HG03521 (cell line): ENCODE data around the gene NAXD.
"Not testable (repeated sequence)": the region's sequence is repeated elsewhere in the genome, so short reads cannot be mapped to it uniquely, and the experiment has no call there.

ENCODE experiments used
- ATAC-seq: cut with Tn5 transposase; IDR thresholded peaks from one replicate; pipeline ENCODE4 v1.9.1; 2021; ENCODE audit warnings: mild to moderate bottlenecking, moderate library complexity; ENCODE audit not compliant: unreplicated experiment

NAXD gene

GRCh38 chr13:110627761-110628476 lies 12.6 kb downstream of the NAXD start:
- ATAC-seq = no peak

GRCh38 chr13:110628477-110628793 lies 13.1 kb downstream of the NAXD start:
- ATAC-seq = no peak

GRCh38 chr13:110628952-110629701 lies 13.8 kb downstream of the NAXD start:
- no peak for ATAC-seq

GRCh38 chr13:110629735-110630134 lies 14.4 kb downstream of the NAXD start:
- no peak for ATAC-seq

- ATAC-seq = no peak
These were observed 15.3 kb downstream of the NAXD start for GRCh38 chr13:110630566-110631119.

- ATAC-seq = not testable (repeated sequence)
These were observed 16.9 kb downstream of the NAXD start for GRCh38 chr13:110632255-110632654.

- ATAC-seq = no peak
These were observed 18.4 kb downstream of the NAXD start for GRCh38 chr13:110633776-110634175.

DNA sequence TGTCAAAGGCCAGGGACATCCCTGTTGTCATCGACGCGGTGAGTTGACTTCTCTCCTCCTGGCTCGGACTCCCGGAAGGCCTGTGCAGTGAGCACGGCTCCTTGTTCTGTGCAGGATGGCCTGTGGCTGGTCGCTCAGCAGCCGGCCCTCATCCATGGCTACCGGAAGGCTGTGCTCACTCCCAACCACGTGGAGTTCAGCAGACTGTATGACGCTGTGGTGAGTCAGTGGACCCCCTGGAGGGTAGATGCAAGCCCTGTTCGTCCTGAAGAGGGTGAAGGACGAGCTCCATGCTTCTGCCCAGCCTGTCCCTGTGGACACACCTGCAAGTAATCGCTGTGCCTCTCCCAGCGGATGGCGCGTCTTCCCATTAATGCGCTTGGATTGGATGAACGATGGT lies 19.2 kb downstream of the NAXD start:
- ATAC-seq = no peak

- no peak for ATAC-seq
These were observed 20.2 kb downstream of the NAXD start for GRCh38 chr13:110635405-110636002.

DNA sequence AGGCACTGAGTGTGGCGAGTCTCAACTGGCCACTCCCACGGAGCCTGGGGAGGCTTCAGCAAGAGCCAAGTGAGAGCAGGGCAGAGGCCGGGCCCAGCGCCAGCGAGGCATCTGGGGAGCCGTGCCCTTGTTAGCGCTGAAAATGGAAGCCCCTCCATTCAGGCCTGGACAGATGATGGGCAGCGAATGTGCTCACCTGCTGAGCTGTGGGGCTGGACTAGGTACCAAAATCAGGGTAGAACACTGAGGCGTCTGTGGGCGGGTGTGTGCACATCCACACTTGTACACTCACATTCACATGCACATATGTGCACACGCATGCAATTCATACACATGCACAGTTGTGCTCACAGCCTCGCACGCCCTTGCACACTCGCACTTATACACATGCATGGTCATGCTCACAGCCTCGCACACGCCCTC lies 20.7 kb downstream of the NAXD start:
- ATAC-seq = no peak

GRCh38 chr13:110636701-110637201 lies 21.4 kb downstream of the NAXD start:
- no peak for ATAC-seq

- ATAC-seq = no peak
These were observed 21.9 kb downstream of the NAXD start for GRCh38 chr13:110637275-110637674.

DNA sequence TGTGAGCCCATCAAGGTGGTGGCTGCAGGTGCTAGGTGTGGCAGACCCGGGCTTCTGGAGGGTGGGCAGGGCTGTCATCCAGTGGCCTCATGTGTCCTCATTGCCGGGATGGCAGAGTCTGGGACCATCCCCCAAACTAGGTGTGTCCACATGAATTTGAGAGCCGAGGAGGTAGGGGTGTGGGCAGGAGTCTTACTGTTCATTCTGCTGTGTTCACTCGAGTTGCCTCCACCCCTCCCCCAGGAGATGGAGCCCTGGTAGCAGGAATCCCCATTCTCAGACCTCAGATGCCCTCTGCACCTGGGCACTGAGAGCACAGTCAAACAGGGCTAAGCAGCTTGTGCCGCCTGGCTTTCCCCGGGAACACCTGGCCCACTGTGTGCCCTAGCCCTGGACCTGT lies 22.4 kb downstream of the NAXD start:
- no peak for ATAC-seq

DNA sequence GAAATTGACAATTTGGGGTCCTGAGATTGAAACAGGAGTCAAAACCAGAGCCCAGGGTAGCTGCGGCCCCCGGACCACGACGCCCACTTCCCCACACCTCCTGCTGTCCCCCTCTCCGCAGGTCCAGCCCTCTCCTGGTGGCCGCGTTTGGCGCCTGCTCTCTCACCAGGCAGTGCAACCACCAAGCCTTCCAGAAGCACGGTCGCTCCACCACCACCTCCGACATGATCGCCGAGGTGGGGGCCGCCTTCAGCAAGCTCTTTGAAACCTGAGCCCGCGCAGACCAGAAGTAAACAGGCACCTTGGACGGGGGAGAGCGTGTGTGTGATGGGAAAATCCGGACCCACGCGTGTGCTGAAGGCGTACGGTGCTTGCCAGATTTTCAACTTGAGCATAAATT lies 22.9 kb downstream of the NAXD start:
- ATAC-seq = no peak

- ATAC-seq = no peak
These were observed 23.8 kb downstream of the NAXD start for GRCh38 chr13:110638814-110639806.

DNA sequence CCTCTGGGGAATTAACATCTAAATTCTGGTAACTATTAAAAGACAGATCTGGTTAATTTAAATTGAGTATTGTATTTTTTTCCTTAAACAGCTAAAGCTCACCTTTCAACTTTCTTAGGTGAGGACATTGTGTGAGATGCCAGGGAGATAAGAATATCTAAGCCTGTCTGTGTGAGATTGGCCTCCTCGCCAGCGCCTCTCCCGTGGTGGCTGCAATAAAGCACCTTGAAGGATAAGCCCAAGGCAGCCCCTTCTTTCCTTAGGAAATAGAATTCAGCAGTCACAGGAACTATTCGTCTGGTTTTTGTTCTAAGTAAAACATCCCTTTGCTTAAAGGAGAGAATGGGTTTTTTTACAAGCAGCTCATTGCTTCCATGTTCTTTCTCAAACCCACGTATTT lies 24.6 kb downstream of the NAXD start:
- ATAC-seq = no peak

DNA sequence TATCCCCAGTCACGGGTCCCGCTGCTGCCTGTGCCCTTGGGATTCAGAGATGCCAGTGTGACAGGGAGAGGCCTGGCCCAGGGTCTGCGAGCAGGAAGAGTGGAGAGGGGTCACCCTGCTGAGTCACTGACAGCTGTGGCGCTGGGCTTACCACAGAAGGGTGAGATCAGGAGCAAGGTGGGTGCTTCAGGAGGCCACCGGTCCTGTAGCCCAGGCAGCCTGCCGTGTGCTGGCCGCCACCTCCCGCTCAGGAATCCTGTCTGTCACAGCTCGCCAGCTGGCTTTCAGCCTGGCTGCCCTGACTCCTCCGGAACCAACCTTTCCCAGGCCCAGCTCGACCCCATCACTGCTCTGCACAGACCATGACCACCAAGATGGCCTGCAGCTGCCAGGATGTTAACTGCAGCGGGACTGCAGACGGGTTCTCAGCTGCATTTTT lies 25.3 kb downstream of the NAXD start:
- no peak for ATAC-seq

GRCh38 chr13:110641055-110642015 lies 26.0 kb downstream of the NAXD start:
- ATAC-seq = no peak

DNA sequence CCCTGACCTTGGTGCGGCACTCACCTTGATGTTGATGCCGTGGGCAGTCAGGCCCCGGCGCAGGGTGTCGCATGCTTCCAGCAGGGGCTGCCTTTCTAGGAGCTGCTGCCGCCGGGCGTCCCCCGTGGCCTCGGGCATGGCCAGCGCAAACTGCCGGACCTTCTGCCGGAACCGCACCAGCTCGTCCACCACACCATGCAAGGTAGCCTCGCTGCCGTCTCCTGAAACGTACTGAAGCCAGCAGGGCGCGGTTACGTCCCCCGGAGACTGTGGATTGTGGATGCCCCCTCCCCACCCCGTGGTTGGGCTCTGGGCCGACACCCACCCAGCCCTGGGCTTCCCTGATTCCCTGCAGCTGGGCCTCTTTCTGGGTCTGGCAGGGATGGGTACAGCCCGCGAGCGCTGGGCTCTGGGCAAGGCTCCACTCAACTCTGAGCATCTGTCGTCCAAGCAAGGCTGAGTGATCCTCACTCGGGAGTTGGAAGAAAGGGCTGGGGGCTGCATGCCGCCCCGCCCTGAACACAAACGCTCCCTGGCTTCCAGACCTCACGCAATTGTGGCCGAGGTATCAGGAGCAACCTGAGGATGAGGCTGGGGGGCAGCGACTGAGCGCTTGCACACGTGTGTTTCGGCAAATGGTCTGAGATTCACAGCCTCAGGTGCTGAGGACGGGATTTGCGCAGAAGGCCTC lies 27.1 kb downstream of the NAXD start:
- no peak for ATAC-seq
